ENCODE measurements around the gene DEPP1. TPM values are rescaled to one million over a fixed set of nuclear protein-coding genes. Genes with fewer than 3 reads are reported as not detected.

The DEPP1 gene
- polyA plus RNA-seq, 3 donors = not detected

DNA sequence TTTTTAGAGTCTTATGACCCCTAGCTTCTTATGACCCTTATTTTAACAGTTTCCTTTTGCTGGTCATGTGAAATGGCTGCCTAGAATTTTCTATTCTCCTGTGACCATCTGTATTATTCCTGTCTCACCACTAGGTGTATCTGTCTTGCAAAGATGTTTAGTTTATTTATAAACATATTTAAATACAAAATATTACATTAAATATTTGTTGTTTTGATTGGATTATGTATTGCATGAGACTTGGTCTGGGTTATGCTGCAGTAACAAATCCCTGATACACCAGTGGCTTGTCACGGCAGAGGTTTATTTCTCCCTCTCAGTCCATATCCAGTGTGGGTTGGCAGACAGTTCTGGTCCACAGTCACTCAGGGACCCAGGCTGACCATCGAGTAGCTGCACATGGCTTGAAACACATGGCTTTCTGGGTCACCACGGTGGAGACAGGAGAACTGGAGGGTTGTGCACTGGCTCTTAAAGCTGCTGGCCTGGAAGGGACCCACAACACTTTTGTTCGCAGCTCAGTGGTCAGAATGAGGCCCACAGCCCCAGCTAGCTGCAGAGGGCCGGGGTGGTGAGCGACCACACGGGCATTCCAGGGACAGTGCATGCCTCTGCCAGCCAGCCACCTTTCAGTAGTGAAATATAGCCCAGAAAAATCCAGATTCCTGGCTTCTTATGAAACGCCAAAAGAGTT lies 11.6 kb downstream of the DEPP1 start:
- Histone ChIP-seq H3K9ac (ENCODE audit: insufficient read depth, low read length, poor library complexity, severe bottlenecking) (peak overlapping the region; percentile 44), H3K27ac (ENCODE audit: low read depth in 1 of 2, low read length in 2 of 2) (peak overlapping the region; percentile 73 to 81), H3K4me1 (ENCODE audit: control insufficient read depth in 1 of 2, insufficient read depth in 2 of 2, low read length in 2 of 2) (peaks cover 98 to 100% of the 10 kb centered on the region in 2 donors), H3K9me3 (replicated peaks in 1 of 2; ENCODE audit: control insufficient read depth in 1 of 2, insufficient read depth in 1 of 2, low read length in 2 of 2) (no peaks in the 10 kb centered on the region), H3K79me2 (ENCODE audit: insufficient read depth, low read length) (peaks cover 86% of the 10 kb centered on the region), H2AFZ (ENCODE audit: insufficient read depth, low read depth, low read length, poor library complexity, severe bottlenecking) (no peak overlapping the region), H4K20me1 (ENCODE audit: insufficient read depth, low read length) (peaks cover 45% of the 10 kb centered on the region), H3K27me3 (ENCODE audit: control insufficient read depth in 2 of 2, insufficient read depth in 2 of 2, low read length in 2 of 2) (no peaks in the 10 kb centered on the region), H3K4me2 (replicated peaks; ENCODE audit: extremely low read depth, low read length, poor library complexity, severe bottlenecking) (peak overlapping the region; percentile 99), H3K4me3 (replicated peaks in 1 of 3; ENCODE audit: low read depth in 2 of 3, low read length in 3 of 3) (peak overlapping the region in 1 of 3 experiments; percentile 96), H3K36me3 (replicated peaks in 1 of 2; ENCODE audit: control insufficient read depth in 1 of 2, insufficient read depth in 2 of 2, low read length in 2 of 2) (peaks cover 28 to 33% of the 10 kb centered on the region in 2 donors)
- TF ChIP-seq, protein P1, sequence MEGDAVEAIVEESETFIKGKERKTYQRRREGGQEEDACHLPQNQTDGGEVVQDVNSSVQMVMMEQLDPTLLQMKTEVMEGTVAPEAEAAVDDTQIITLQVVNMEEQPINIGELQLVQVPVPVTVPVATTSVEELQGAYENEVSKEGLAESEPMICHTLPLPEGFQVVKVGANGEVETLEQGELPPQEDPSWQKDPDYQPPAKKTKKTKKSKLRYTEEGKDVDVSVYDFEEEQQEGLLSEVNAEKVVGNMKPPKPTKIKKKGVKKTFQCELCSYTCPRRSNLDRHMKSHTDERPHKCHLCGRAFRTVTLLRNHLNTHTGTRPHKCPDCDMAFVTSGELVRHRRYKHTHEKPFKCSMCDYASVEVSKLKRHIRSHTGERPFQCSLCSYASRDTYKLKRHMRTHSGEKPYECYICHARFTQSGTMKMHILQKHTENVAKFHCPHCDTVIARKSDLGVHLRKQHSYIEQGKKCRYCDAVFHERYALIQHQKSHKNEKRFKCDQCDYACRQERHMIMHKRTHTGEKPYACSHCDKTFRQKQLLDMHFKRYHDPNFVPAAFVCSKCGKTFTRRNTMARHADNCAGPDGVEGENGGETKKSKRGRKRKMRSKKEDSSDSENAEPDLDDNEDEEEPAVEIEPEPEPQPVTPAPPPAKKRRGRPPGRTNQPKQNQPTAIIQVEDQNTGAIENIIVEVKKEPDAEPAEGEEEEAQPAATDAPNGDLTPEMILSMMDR (IDR thresholded peaks at IDR 0.05) = peak; percentile 31
- peaks cover 97% of the 10 kb centered on the region for H3K4me1 Mint-ChIP-seq
- peaks cover 51 to 72% of the 10 kb centered on the region in 2 donors for H3K36me3 Mint-ChIP-seq
- intact Hi-C loops (cut with micrococcal nuclease) = loop anchor here in 1 of 2 donors (10.0 kb wide), 2 partner anchors 408 to 1058 kb away; partner anchors contain the start of gene ALOX5
- WGBS (ENCODE audit: insufficient coverage) = 80% methylated on average over 6 of the region's 8 CpGs
- H3K27ac Mint-ChIP-seq = peak overlapping the region; percentile 83 to 98 (median 95)
- peaks cover 0 to 3% (median 0%) of the 10 kb centered on the region in 7 donors for H3K9me3 Mint-ChIP-seq
- no peaks in the 10 kb centered on the region for H3K27me3 Mint-ChIP-seq (ENCODE audit: low read depth in 3 of 3)
- H3K4me3 Mint-ChIP-seq = peak overlapping the region in 1 of 2 donors; percentile 74
- no peak for DNase-seq

DNA sequence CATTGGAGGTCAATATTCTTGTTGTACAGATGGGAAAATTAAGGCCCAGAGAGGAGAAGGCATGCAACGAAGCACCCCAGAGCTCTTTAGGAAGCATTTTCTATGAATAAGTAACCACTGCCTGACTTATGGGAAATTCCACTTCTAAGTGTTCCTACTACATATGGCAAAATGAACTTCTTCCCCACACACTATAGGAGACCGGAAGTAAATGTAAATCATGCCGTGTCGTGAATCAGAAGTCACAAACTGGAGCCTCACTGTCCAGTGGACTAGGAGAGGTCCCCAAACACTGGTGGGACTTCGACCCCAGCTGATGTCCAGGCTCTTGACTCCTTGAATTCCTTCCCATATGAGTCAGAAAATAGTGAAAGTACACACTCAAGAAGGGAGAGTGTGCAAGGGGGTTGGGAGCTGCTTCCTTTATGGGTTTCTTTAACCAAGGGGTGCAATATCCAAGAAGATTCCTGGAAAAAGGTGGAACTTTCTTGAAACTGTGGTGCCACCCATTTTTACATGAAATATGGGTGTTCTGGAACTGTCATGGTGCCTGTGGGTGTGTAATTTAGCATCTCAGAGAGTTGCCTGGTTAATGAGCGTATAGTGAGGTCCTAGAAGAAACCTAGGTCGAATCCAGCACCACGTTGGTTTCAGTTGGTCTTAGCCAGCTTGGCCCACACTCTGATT lies 12.3 kb downstream of the DEPP1 start:
- peak overlapping the region; percentile 83 to 98 (median 95) for H3K27ac Mint-ChIP-seq
- Histone ChIP-seq H3K9me3 (replicated peaks in 1 of 2; ENCODE audit: control insufficient read depth in 1 of 2, insufficient read depth in 1 of 2, low read length in 2 of 2) (no peaks in the 10 kb centered on the region), H3K36me3 (replicated peaks in 1 of 2; ENCODE audit: control insufficient read depth in 1 of 2, insufficient read depth in 2 of 2, low read length in 2 of 2) (peaks cover 21 to 27% of the 10 kb centered on the region in 2 donors), H4K20me1 (ENCODE audit: insufficient read depth, low read length) (peaks cover 52% of the 10 kb centered on the region), H3K27me3 (ENCODE audit: control insufficient read depth in 2 of 2, insufficient read depth in 2 of 2, low read length in 2 of 2) (no peaks in the 10 kb centered on the region), H3K79me2 (ENCODE audit: insufficient read depth, low read length) (peaks cover 86% of the 10 kb centered on the region), H3K9ac (ENCODE audit: insufficient read depth, low read length, poor library complexity, severe bottlenecking) (peak overlapping the region; percentile 13), H2AFZ (ENCODE audit: insufficient read depth, low read depth, low read length, poor library complexity, severe bottlenecking) (no peak overlapping the region), H3K4me2 (replicated peaks; ENCODE audit: extremely low read depth, low read length, poor library complexity, severe bottlenecking) (peak overlapping the region; percentile 99), H3K4me1 (ENCODE audit: control insufficient read depth in 1 of 2, insufficient read depth in 2 of 2, low read length in 2 of 2) (peaks cover 98 to 100% of the 10 kb centered on the region in 2 donors), H3K4me3 (replicated peaks in 1 of 3; ENCODE audit: low read depth in 2 of 3, low read length in 3 of 3) (peak overlapping the region in 1 of 3 experiments; percentile 96), H3K27ac (ENCODE audit: low read depth in 1 of 2, low read length in 2 of 2) (peak overlapping the region; percentile 73 to 81)
- peak; percentile 20 to 88 (median 73) for DNase-seq
- peaks cover 0 to 3% (median 0%) of the 10 kb centered on the region in 7 donors for H3K9me3 Mint-ChIP-seq
- peaks cover 46 to 68% of the 10 kb centered on the region in 2 donors for H3K36me3 Mint-ChIP-seq
- H3K4me1 Mint-ChIP-seq = peaks cover 97% of the 10 kb centered on the region
- H3K27me3 Mint-ChIP-seq (ENCODE audit: low read depth in 3 of 3) = no peaks in the 10 kb centered on the region
- H3K4me3 Mint-ChIP-seq = peak overlapping the region; percentile 48 to 63
- TF ChIP-seq, protein P1 (IDR thresholded peaks at IDR 0.05) = no peak
- intact Hi-C loops (cut with micrococcal nuclease) = loop anchor here in 1 of 2 donors (10.0 kb wide), 2 partner anchors 409 to 1059 kb away; partner anchors contain the start of gene ALOX5
- no CpG with 5 or more reads among the region's 8 CpGs for WGBS (ENCODE audit: insufficient coverage)
